HEK293 (cell line): ENCODE data around the gene RNF214.

Experiments used
- KLF1 ChIP-seq: fragments of 450-650 bp; formaldehyde crosslinking; IDR thresholded peaks from 2 replicates; pipeline ENCODE4 v1.5.1; 2016; ENCODE audit warnings: missing biosample characterization, missing genetic modification characterization
- KLF7 ChIP-seq: fragments of 450-650 bp; formaldehyde crosslinking; IDR thresholded peaks from 2 replicates; pipeline ENCODE4 v1.5.1; 2016; ENCODE audit warnings: missing biosample characterization, missing genetic modification characterization, borderline replicate concordance
- MYNN ChIP-seq: fragments of 450-650 bp; formaldehyde crosslinking; IDR thresholded peaks from 2 replicates; pipeline ENCODE4 v1.5.1; 2016; ENCODE audit warnings: missing biosample characterization, missing genetic modification characterization, borderline replicate concordance
- ZNF211 ChIP-seq: fragments of 450-650 bp; formaldehyde crosslinking; IDR thresholded peaks from 2 replicates; pipeline ENCODE4 v1.5.1; 2016; ENCODE audit warnings: low read depth, missing biosample characterization, missing genetic modification characterization
- ZNF23 ChIP-seq: fragments of 450-650 bp; formaldehyde crosslinking; IDR thresholded peaks from 2 replicates; pipeline ENCODE4 v1.5.1; 2016; ENCODE audit warnings: missing biosample characterization, missing genetic modification characterization, borderline replicate concordance
- ZNF274 ChIP-seq, 2 experiments: fragments of 200-500 bp in 1 of 2; fragments of 450-650 bp in 1 of 2; sonication (Bioruptor generic) in 1 of 2; formaldehyde crosslinking in 1 of 2; IDR thresholded peaks; 2 replicates each; pipeline versions ENCODE4 v1.5.1 to v1.6.1; 2014 to 2016; ENCODE audit warnings: borderline replicate concordance in 1 of 2, inconsistent platforms in 1 of 2, low read length in 1 of 2, missing biosample characterization in 1 of 2, missing genetic modification characterization in 1 of 2
- ZNF292 ChIP-seq: fragments of 450-650 bp; formaldehyde crosslinking; IDR thresholded peaks from 2 replicates; pipeline ENCODE4 v1.5.1; 2016; ENCODE audit warnings: low read depth, missing biosample characterization, missing genetic modification characterization, borderline replicate concordance
- ZNF521 ChIP-seq: fragments of 450-650 bp; formaldehyde crosslinking; IDR thresholded peaks from 2 replicates; pipeline ENCODE4 v1.5.1; 2017; ENCODE audit warnings: missing biosample characterization, mild to moderate bottlenecking, missing genetic modification characterization
- ZNF580 ChIP-seq: fragments of 450-650 bp; formaldehyde crosslinking; IDR thresholded peaks from 2 replicates; pipeline ENCODE4 v1.5.1; 2016; ENCODE audit warnings: missing biosample characterization, missing genetic modification characterization
- ZNF610 ChIP-seq: fragments of 450-650 bp; formaldehyde crosslinking; IDR thresholded peaks from 2 replicates; pipeline ENCODE4 v1.5.1; 2016; ENCODE audit warnings: missing biosample characterization, missing genetic modification characterization, borderline replicate concordance
- ZNF639 ChIP-seq: fragments of 450-650 bp; formaldehyde crosslinking; IDR thresholded peaks from 2 replicates; pipeline ENCODE4 v1.5.1; 2016; ENCODE audit warnings: missing biosample characterization, missing genetic modification characterization
- TF ChIP-seq, protein P1 (sequence below): fragments of 450-650 bp; formaldehyde crosslinking; IDR thresholded peaks from 2 replicates; pipeline ENCODE4 v1.5.1; 2016; ENCODE audit warnings: missing biosample characterization, missing genetic modification characterization

DNA sequence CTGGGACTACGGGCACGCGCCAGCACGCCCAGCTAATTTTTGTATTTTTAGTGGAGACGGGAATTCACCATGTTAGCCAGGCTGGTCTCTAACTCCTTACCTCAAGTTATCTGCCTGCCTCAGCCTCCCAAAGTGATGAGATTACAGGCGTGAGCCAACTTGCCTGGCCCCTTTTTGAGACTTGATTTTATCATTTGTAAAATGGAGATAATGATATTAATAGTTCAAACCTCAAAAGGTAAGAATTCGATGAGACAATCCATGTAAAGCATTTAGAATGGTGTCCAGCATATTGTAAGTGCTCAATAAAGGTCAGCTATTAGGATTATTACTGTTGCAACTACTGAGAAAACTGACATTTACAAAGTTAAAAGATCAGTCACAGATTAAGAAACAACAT, 86.3 kb downstream of the RNF214 start:
- TF ChIP-seq ZNF274 (IDR thresholded peaks at IDR 0.05; ENCODE audit: low read length) = no peak
- no peak for TF ChIP-seq ZNF274 (tag by site-specific recombination; IDR thresholded peaks at IDR 0.05; ENCODE audit: borderline replicate concordance)
- TF ChIP-seq ZNF521 (tag by site-specific recombination) = no peak
- TF ChIP-seq, protein P1, sequence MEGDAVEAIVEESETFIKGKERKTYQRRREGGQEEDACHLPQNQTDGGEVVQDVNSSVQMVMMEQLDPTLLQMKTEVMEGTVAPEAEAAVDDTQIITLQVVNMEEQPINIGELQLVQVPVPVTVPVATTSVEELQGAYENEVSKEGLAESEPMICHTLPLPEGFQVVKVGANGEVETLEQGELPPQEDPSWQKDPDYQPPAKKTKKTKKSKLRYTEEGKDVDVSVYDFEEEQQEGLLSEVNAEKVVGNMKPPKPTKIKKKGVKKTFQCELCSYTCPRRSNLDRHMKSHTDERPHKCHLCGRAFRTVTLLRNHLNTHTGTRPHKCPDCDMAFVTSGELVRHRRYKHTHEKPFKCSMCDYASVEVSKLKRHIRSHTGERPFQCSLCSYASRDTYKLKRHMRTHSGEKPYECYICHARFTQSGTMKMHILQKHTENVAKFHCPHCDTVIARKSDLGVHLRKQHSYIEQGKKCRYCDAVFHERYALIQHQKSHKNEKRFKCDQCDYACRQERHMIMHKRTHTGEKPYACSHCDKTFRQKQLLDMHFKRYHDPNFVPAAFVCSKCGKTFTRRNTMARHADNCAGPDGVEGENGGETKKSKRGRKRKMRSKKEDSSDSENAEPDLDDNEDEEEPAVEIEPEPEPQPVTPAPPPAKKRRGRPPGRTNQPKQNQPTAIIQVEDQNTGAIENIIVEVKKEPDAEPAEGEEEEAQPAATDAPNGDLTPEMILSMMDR = no peak
- no peak for TF ChIP-seq KLF7 (tag by site-specific recombination)
- TF ChIP-seq ZNF211 (tag by site-specific recombination) = no peak
- TF ChIP-seq ZNF639 (tag by site-specific recombination) = no peak
- TF ChIP-seq ZNF292 (tag by site-specific recombination) = no peak
- no peak for TF ChIP-seq KLF1
- TF ChIP-seq MYNN (tag by site-specific recombination) = no peak
- TF ChIP-seq ZNF580 (tag by site-specific recombination) = no peak
- no peak for TF ChIP-seq ZNF23 (tag by site-specific recombination)
- no peak for TF ChIP-seq ZNF610 (tag by site-specific recombination)
